ENCODE measurements around the gene DCUN1D2.

GRCh38 chr13:113441661-113442060 lies 48.9 kb downstream of the DCUN1D2 start:
- TF ChIP-seq CTCF (conservative IDR thresholded peaks at IDR 0.05; ENCODE audit: low read depth, low read length) (no peak), EZH2 (IDR thresholded peaks at IDR 0.05; ENCODE audit: borderline replicate concordance, low read depth, low read length, poor library complexity, severe bottlenecking) (no peak)
